A673 (cell line): Measurements from ENCODE around the gene MICAL1.

Experiments used
- CTCF ChIP-seq: fragments of 300-800, 200-600 bp; sonication (generic); conservative IDR thresholded peaks from 2 replicates; pipeline ENCODE4 v1.5.1; 2017; ENCODE audit warnings: low read depth, mild to moderate bottlenecking, antibody characterized with exemption, low read length, moderate library complexity, mixed read lengths
- EZH2 ChIP-seq: fragments of 200-600 bp; sonication (generic); IDR thresholded peaks from 2 replicates; pipeline ENCODE4 v1.6.1; 2017; ENCODE audit warnings: borderline replicate concordance, low read depth, mild to moderate bottlenecking, mixed read lengths, antibody characterized with exemption, low read length; ENCODE audit not compliant: poor library complexity, severe bottlenecking

- TF ChIP-seq CTCF (no peak), EZH2 (no peak)
Observed at GRCh38 chr6:109485266-109485935, 29.8 kb upstream of the MICAL1 start.
